IMR-90 (cell line): Measurements from ENCODE around the gene BNIP3. TPM values are rescaled to one million over a fixed set of nuclear protein-coding genes. Genes with fewer than 3 reads are reported as not detected.

Experiments used
- ATAC-seq: fragments of 200-7000 bp; cut with Tn5 transposase; 2 replicates; pipeline ENCODE4 v1.9.1; 2020; ENCODE audit warnings: low read depth, mild to moderate bottlenecking, moderate library complexity
- BruUV-seq: library from RNA; stranded (reverse); fragments of 400-500 nt; replicated peaks from 2 replicates; lab custom pipeline; 2021; lab: Mats Ljungman, UMichigan
- CTCF ChIA-PET: fragments of 300-600 bp; formaldehyde crosslinking; extraction: SDS; loops from one replicate; lab custom pipeline; 2021; ENCODE audit warnings: antibody characterized with exemption; lab: Yijun Ruan, JAX
- POLR2A ChIA-PET: fragments of 300-600 bp; sonication (Branson Sonifier 250); formaldehyde crosslinking; loops from one replicate; lab custom pipeline; 2022; ENCODE audit warnings: antibody characterized with exemption; ENCODE audit not compliant: unreplicated experiment; lab: Charles Lee
- DNase-seq: peaks from one replicate; pipeline ENCODE4 v3.0.0; 2013
- H2AFZ ChIP-seq: replicated peaks from 2 replicates; pipeline ENCODE3; 2013; ENCODE audit warnings: low read length, mild to moderate bottlenecking; ENCODE audit not compliant: poor library complexity
- H2AK5ac ChIP-seq: 2 replicates; pipeline ENCODE4 v1.6.1; 2013; ENCODE audit warnings: low read depth, low read length, inconsistent platforms
- H2AK9ac ChIP-seq: replicated peaks from 2 replicates; pipeline ENCODE3; 2013; ENCODE audit warnings: mild to moderate bottlenecking, low read depth, low read length, moderate library complexity; ENCODE audit not compliant: poor library complexity
- H2BK120ac ChIP-seq: 2 replicates; pipeline ENCODE4 v1.6.1; 2013; ENCODE audit warnings: low read depth, low read length, inconsistent platforms
- H2BK15ac ChIP-seq: 3 replicates; pipeline ENCODE4 v1.6.1; 2013; ENCODE audit warnings: low read depth, low read length, inconsistent platforms
- H2BK20ac ChIP-seq: 2 replicates; pipeline ENCODE4 v1.6.1; 2013; ENCODE audit warnings: low read depth, mild to moderate bottlenecking, inconsistent platforms, low read length, moderate library complexity
- H2BK5ac ChIP-seq: 2 replicates; pipeline ENCODE4 v1.6.1; 2013; ENCODE audit warnings: mild to moderate bottlenecking, low read depth, low read length, inconsistent platforms; ENCODE audit not compliant: poor library complexity, severe bottlenecking
- H3K14ac ChIP-seq: replicated peaks from 2 replicates; pipeline ENCODE4 v1.6.1; 2013; ENCODE audit warnings: low read depth, low read length, inconsistent platforms
- H3K18ac ChIP-seq: 2 replicates; pipeline ENCODE4 v1.6.1; 2013; ENCODE audit warnings: low read depth, low read length, control low read depth
- H3K23ac ChIP-seq: 2 replicates; pipeline ENCODE4 v1.6.1; 2013; ENCODE audit warnings: low read depth, low read length, inconsistent platforms
- H3K27ac ChIP-seq: 2 replicates; pipeline ENCODE4 v1.5.1; 2013; ENCODE audit warnings: mild to moderate bottlenecking, control low read depth, low read length; ENCODE audit not compliant: insufficient read depth
- H3K27me3 ChIP-seq: 2 replicates; pipeline ENCODE4 v1.6.1; 2013; ENCODE audit warnings: low read length; ENCODE audit not compliant: control insufficient read depth, insufficient read depth
- H3K36me3 ChIP-seq: 2 replicates; pipeline ENCODE4 v1.6.1; 2013; ENCODE audit warnings: low read length, mixed read lengths; ENCODE audit not compliant: control insufficient read depth, insufficient read depth
- H3K4ac ChIP-seq: 2 replicates; pipeline ENCODE4 v1.6.1; 2013; ENCODE audit warnings: low read depth, low read length, inconsistent platforms
- H3K4me1 ChIP-seq: 2 replicates; pipeline ENCODE4 v1.6.1; 2013; ENCODE audit warnings: low read length, mixed read lengths; ENCODE audit not compliant: control insufficient read depth, insufficient read depth
- H3K4me2 ChIP-seq: 2 replicates; pipeline ENCODE4 v1.6.1; 2013; ENCODE audit warnings: low read depth, mild to moderate bottlenecking, control low read depth, low read length, moderate library complexity
- H3K4me3 ChIP-seq: 2 replicates; pipeline ENCODE4 v1.5.1; 2013; ENCODE audit warnings: low read depth, mild to moderate bottlenecking, control low read depth, low read length, moderate library complexity; ENCODE audit not compliant: insufficient read depth
- H3K56ac ChIP-seq: 2 replicates; pipeline ENCODE4 v1.6.1; 2013; ENCODE audit warnings: low read length, inconsistent platforms; ENCODE audit not compliant: insufficient read depth; ENCODE audit errors: extremely low read depth
- H3K79me1 ChIP-seq, 2 experiments: 2 replicates each; pipeline ENCODE4 v1.6.1; 2013; ENCODE audit warnings: low read length in 2 of 2, inconsistent platforms in 1 of 2, low read depth in 1 of 2
- H3K9ac ChIP-seq: 2 replicates; pipeline ENCODE4 v1.6.1; 2013; ENCODE audit warnings: low read depth, low read length, control low read depth
- H3K9me1 ChIP-seq: 2 replicates; pipeline ENCODE4 v1.6.1; 2013; ENCODE audit warnings: low read length, inconsistent platforms; ENCODE audit not compliant: insufficient read depth
- H3K9me3 ChIP-seq: 2 replicates; pipeline ENCODE4 v1.6.1; 2013; ENCODE audit warnings: low read length; ENCODE audit not compliant: control insufficient read depth, insufficient read depth
- H4K20me1 ChIP-seq: 2 replicates; pipeline ENCODE4 v1.6.1; 2013; ENCODE audit warnings: low read length, inconsistent platforms; ENCODE audit not compliant: insufficient read depth
- H4K5ac ChIP-seq: 2 replicates; pipeline ENCODE4 v1.6.1; 2013; ENCODE audit warnings: mild to moderate bottlenecking, low read depth, low read length, control low read depth
- H4K8ac ChIP-seq, 2 experiments: 2 replicates each; pipeline ENCODE4 v1.6.1; 2013; ENCODE audit warnings: low read depth in 2 of 2, low read length in 2 of 2, control low read depth in 1 of 2, inconsistent platforms in 1 of 2
- H4K91ac ChIP-seq: 2 replicates; pipeline ENCODE4 v1.6.1; 2013; ENCODE audit warnings: low read depth, low read length, inconsistent platforms; ENCODE audit not compliant: insufficient read depth
- CEBPB ChIP-seq: IDR thresholded peaks from 2 replicates; pipeline ENCODE4 v1.6.1; 2012; ENCODE audit warnings: low read depth, low read length, improper control_type of control experiment
- MXI1 ChIP-seq: IDR thresholded peaks from 2 replicates; pipeline ENCODE4 v1.6.1; 2012; ENCODE audit warnings: low read depth, mild to moderate bottlenecking, low read length, moderate library complexity, borderline replicate concordance
- NFE2L2 ChIP-seq: fragments of 150-350 bp; IDR thresholded peaks from 2 replicates; pipeline ENCODE4 v1.6.1; 2016; ENCODE audit warnings: low read depth, mild to moderate bottlenecking, low read length
- WGBS, 2 experiments: methylation state at CpG; one replicate each; pipeline versions ENCODE4 v1.1.5 to v1.1.7; 2013; ENCODE audit warnings: missing lambda C conversion rate in 2 of 2; ENCODE audit not compliant: insufficient read length in 1 of 2; ENCODE audit errors: extremely low coverage in 2 of 2; 5-methylcytosine and 5-hydroxymethylcytosine counted together
- dilution Hi-C: fragments of 300-500 bp; cut with HindIII; formaldehyde crosslinking; loops from one replicate; pipeline ENCODE4 v1.14.3; 2018; ENCODE audit warnings: low sequenced_read_pairs; ENCODE audit not compliant: unreplicated experiment
- in situ Hi-C: fragments of 300-500 bp; cut with MboI; formaldehyde crosslinking; loops from 3 replicates; pipeline ENCODE4 v1.14.3; 2019; ENCODE audit warnings: low sequenced_read_pairs, inconsistent platforms, mixed read lengths
- intact Hi-C: fragments of 100-400 bp; cut with micrococcal nuclease; formaldehyde crosslinking; loops from 2 replicates; pipeline ENCODE4 v1.10.0; 2022
- polyA plus RNA-seq, 3 experiments: library from polyadenylated mRNA; depleted of rRNA; stranded (reverse); fragments of >200 nt; gene quantifications; 2 replicates each; pipeline ENCODE4 v1.2.3, GENCODE V29; 2012; ENCODE audit warnings: low replicate concordance in 1 of 3
- total RNA-seq: library from RNA; depleted of rRNA; stranded (reverse); fragments of >200 nt; gene quantifications from 2 replicates; pipeline ENCODE4 v1.2.3, GENCODE V29; 2012

Gene BNIP3
- total and polyA plus RNA-seq, 2 of the 4 experiments (the other 2 are of a cell fraction) = 134 to 211 TPM

DNA sequence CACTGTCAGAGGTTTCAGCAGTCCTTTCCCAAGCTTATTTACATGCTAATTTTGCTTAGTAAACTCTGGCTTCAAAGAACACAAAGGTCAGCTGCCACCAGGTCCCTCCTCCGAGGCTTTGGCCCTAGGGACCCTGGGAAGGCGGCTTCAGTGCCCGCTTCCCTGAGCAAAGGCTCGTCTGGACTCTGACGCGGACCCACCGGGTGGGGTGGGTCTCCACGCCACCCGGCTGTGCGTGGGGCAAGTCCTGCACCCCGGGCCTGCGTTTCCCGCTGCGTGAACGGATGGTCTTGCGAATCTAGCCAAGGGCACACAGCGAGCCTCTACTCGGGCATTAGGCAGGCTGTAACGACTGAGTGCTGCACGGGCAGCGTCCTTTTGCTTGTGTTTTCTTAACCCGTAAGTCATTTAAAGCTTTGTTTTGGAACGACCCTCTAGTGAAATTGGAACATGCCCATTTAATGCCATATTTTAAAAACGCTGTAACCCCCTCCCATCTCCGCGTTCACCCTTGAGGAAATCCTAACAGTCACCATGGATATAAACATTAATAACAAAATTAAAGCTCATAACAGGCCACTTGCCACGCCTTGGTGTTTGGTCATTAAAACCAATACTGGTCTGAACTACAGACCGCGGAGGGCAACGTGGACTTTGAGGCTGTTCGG is 828 bp downstream of the BNIP3 start:
- Histone ChIP-seq H3K4ac (peak overlapping the region; percentile 89), H2AK9ac (peak overlapping the region; percentile 95), H2AK5ac (peak overlapping the region; percentile 54), H3K4me2 (peak overlapping the region; percentile 73), H3K14ac (peak overlapping the region; percentile 90), H4K5ac (peak overlapping the region; percentile 85), H3K4me1 (peaks cover 14% of the 10 kb centered on the region), H3K27ac (peak overlapping the region; percentile 85), H3K9ac (peak overlapping the region; percentile 94), H2BK15ac (no peak overlapping the region), H2BK5ac (peak overlapping the region; percentile 81), H3K56ac (peak overlapping the region; percentile 42), H3K36me3 (peaks cover 23% of the 10 kb centered on the region), H4K91ac (peak overlapping the region; percentile 60; the same call in 1 of the 2 replicates), H3K9me3 (no peaks in the 10 kb centered on the region), H3K9me1 (peaks cover 14% of the 10 kb centered on the region), H3K27me3 (no peaks in the 10 kb centered on the region), H3K23ac (peak overlapping the region; percentile 98), H2BK20ac (no peak overlapping the region), H3K4me3 (peak overlapping the region; percentile 99), H2BK120ac (peak overlapping the region; percentile 37; the same call in 1 of the 2 replicates), H4K20me1 (peaks cover 50% of the 10 kb centered on the region), H4K8ac (peak overlapping the region; percentile 47 to 62; a peak in 3 of 4 replicates), H3K79me1 (peaks cover 0 to 56% of the 10 kb centered on the region in 2 experiments; a peak in 2 of 4 replicates), H3K18ac (peak overlapping the region; percentile 86), H2AFZ (peak overlapping the region; percentile 83)
- TF ChIP-seq CEBPB = no peak
- TF ChIP-seq MXI1 = 0 out of 2 replicates have a peak, but pooled peaks have one; percentile 18
- no peak for TF ChIP-seq NFE2L2
- 5% methylated on average over 8 of the region's 31 CpGs; no CpG with 5 or more reads in 1 of the 2 experiments for WGBS, 2 experiments
- BruUV-seq = no TSS peak
- DNase-seq (no peak), ATAC-seq (no peak)
- intact Hi-C loops = loop anchor here (1.0 to 5.0 kb wide), 4 partner anchors 42 to 96 kb away; partner anchors contain the start of genes JAKMIP3 and PPP2R2D
- in situ Hi-C loops = no loop called here
- ChIA-PET POLR2A (no interaction called here), CTCF (interaction anchor here (0.6 to 2.3 kb wide), 5 partner anchors 16 to 655 kb away, joined by 3 to 11 read pairs (median 3); no protein-coding TSS in a partner anchor)
- dilution Hi-C loops = no loop called here
